Right renal pelvis (tissue), 4 donors: ENCODE measurements around the gene LIN37. TPM values are rescaled to one million over a fixed set of nuclear protein-coding genes. Genes with fewer than 3 reads are reported as not detected.

Experiments used
- DNase-seq, 4 donors: peaks; one replicate each; pipeline ENCODE4 v3.0.0-alpha.2; 2013; ENCODE audit warnings: low read depth in 4 of 4, low spot score in 3 of 4, missing footprints in 1 of 4
- polyA plus RNA-seq, 4 donors: library from polyadenylated mRNA; unstranded; fragments of 120-200 nt; gene quantifications; one replicate each; pipeline ENCODE4 v1.2.1, GENCODE V29; 2013; ENCODE audit not compliant: insufficient read length in 4 of 4

LIN37 gene
- polyA plus RNA-seq, 4 donors: 8.3 to 11.1 (median 9.4) TPM

- no peak for DNase-seq
Observed at GRCh38 chr19:35733180-35734125, 14.9 kb upstream of the LIN37 start.

GRCh38 chr19:35734273-35734672 is 14.1 kb upstream of the LIN37 start:
- DNase-seq: no peak

GRCh38 chr19:35734889-35735288 is 13.5 kb upstream of the LIN37 start:
- no peak for DNase-seq

- DNase-seq: no peak
Observed at GRCh38 chr19:35736913-35737886, 11.2 kb upstream of the LIN37 start.

- DNase-seq: no peak
Observed at GRCh38 chr19:35738021-35738886, 10.1 kb upstream of the LIN37 start.

- no peak for DNase-seq
Observed at GRCh38 chr19:35738887-35739229, 9.5 kb upstream of the LIN37 start.

- DNase-seq: no peak
Observed at GRCh38 chr19:35739275-35740107, 8.9 kb upstream of the LIN37 start.

GRCh38 chr19:35740108-35740422 is 8.3 kb upstream of the LIN37 start:
- DNase-seq: no peak

GRCh38 chr19:35740423-35741202 is 7.8 kb upstream of the LIN37 start:
- DNase-seq: peak; percentile 85 to 96 (median 94)

- no peak for DNase-seq
Observed at GRCh38 chr19:35741203-35741515, 7.2 kb upstream of the LIN37 start.

GRCh38 chr19:35742121-35742724 is 6.2 kb upstream of the LIN37 start, which contains the start of gene IGFLR1:
IGFLR1 (minus strand) TSS chr19:35742452; CDS start chr19:35741180, 1,272 bp downstream.
- DNase-seq: no peak

- no peak for DNase-seq
Observed at GRCh38 chr19:35743640-35744429, 4.5 kb upstream of the LIN37 start.

- DNase-seq: peak in 3 of 4 donors; percentile 91 to 95 (median 94)
Observed at GRCh38 chr19:35744430-35745327, 3.7 kb upstream of the LIN37 start.

GRCh38 chr19:35745328-35746086 is 2.9 kb upstream of the LIN37 start, which contains the start of the genes PSENEN and U2AF1L4:
PSENEN (plus strand) TSS chr19:35745651; CDS start chr19:35745931, 280 bp downstream.
U2AF1L4 (minus strand) TSS chr19:35745418; CDS start chr19:35745391, 27 bp downstream.
- peak; percentile 98 to 99 (median 98) for DNase-seq

GRCh38 chr19:35746087-35746462 is 2.3 kb upstream of the LIN37 start:
- no peak for DNase-seq

GRCh38 chr19:35746531-35746930 is 1.8 kb upstream of the LIN37 start:
- DNase-seq: no peak
